ENCODE data around the gene SRP9.

The SRP9 gene

GRCh38 chr1:225777583-225778336 is at the start of gene SRP9:
Gene SRP9 (plus strand): TSS chr1:225777826. CDS start chr1:225777941, 115 bp downstream.
- peak; percentile 97 for DNase-seq

DNA sequence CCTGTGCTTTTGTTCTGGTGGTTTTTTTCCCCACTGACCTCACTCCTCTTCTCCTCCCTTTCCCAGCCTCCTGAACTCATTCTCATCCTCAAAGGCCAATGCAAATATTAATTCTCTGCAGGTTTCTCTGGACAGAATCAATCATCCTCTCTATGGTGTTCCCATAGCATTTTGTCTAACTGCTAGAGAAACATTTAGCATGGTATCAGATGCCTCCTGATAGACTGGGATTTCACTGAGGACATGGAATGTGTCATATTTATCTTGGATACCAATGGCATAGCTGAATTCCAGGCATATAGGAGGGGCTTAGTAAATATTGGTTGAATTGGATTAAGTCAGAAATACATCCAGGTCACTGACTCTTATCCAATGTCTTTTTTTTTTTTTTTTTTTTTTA is 46.1 kb upstream of the SRP9 start:
- no peak for DNase-seq

- no peak for DNase-seq
Observed at GRCh38 chr1:225733254-225733653, 44.4 kb upstream of the SRP9 start.

DNA sequence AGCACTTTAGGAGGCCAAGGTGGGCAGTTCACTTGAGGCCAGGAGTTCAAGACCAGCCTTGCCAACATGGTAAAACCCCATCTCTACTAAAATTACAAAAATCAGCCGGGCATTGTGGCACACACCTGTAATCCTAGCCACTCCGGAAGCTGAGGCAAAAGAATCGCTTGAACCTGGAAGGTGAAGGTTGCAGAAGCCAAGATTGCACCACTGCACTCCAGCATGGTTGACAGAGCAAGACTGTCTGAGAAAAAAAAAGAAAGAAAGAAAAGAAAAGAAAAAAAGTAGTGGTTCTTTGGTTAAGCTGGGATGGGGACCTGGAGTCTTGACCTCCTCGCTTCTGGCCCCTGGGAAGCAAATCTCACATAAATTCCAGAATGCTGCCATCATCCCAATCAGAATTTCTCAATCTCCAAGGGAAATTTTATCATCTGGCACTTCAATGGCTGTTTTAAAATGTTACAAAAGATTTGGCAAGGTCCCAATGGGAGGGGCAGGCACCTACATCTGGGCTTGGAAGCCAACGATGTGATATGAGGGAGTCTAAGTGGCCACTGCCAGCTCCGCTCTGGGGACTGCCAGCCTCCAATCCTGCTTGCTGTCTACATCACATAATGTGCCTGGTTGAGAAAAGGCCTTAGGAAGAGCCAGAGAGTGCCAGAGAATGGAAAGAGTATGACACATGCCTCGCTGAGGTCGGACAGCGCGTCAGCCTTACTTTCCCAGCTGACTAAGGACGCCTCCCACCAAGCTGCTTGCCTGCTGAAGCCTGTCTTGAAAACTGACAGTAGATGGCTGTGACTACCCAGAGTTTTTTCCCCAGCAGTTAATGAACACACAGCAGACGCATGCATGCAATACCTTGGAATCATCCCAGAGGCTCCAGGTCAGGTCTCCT is 42.1 kb upstream of the SRP9 start:
- no peak for DNase-seq

DNA sequence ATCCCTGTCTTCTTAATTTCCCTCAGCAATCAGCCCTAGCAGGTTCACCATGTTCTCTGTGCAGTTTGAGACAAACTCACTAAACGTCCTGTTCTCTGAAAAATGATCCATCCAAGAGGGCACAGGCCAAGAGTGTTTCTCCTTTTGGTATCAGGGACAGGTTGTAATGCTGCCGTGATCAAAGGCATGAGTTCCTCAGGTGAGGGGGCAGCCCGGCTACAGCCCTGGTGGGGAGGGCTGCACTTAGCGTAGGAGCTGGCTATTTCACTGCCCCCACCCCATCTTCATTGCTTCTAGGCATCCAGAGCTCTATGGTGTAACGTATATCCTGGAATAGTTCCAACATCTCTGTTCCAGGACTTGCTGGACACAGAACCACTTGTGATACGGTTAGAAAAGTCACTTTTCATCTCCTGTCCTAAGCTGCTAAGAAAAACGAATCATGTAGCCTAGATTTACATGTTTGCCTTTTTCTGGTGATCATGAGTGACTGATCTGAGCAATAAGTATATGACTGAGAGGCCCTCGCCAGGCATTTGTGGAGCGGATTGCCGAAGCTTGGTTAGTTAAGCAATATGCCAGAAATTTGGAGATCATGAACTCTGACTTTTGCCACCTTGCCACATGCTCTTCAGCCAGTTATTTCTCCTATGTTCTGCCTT is 41.1 kb upstream of the SRP9 start:
- DNase-seq: no peak

- DNase-seq: no peak
Observed at GRCh38 chr1:225737161-225737560, 40.5 kb upstream of the SRP9 start.

GRCh38 chr1:225737866-225738265 is 39.8 kb upstream of the SRP9 start:
- no peak for DNase-seq

DNA sequence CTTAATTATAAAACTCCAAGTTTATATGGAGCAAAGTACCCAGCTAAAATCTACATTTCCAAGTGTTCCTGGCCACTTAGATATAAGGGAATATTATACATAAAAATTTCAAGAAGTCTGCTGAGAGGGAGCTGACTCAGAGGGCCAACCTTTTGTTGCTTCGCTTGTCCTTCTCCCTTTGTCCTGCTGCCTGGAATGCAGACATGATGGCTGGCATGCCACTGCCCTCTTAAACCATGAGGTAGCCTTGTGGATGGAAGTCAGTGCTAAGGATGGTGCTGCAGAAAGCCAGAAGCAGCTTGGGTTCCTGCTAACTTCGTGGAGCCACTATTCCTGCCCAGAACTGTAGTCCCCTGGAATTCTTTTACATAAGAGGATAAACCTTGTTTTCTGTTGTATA is 38.9 kb upstream of the SRP9 start:
- no peak for DNase-seq

- DNase-seq: no peak
Observed at GRCh38 chr1:225739542-225740107, 38.0 kb upstream of the SRP9 start.

DNA sequence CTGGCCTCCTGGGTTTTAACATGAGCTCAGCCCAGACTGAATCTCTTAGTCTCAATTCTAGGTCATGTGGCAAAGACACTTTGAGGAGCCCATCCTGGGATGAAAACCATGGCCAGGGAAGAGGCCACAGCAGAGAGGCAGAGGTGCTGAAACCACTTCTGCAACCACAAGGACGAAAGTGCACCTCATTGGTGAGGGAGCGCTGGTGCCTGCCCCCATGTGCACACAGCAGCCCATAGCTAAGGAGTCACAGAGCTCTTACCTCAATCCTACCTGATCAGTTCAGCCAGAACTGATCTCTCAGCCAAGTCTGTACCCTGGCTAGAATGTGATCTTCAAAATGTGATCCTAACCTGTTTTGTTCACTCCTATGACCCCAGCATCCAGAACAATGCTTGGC is 32.9 kb upstream of the SRP9 start:
- DNase-seq: no peak

GRCh38 chr1:225745273-225745672 is 32.4 kb upstream of the SRP9 start:
- DNase-seq: no peak

GRCh38 chr1:225746361-225747179 is 31.1 kb upstream of the SRP9 start:
- DNase-seq: no peak

GRCh38 chr1:225747566-225747965 is 30.1 kb upstream of the SRP9 start:
- DNase-seq: no peak

DNA sequence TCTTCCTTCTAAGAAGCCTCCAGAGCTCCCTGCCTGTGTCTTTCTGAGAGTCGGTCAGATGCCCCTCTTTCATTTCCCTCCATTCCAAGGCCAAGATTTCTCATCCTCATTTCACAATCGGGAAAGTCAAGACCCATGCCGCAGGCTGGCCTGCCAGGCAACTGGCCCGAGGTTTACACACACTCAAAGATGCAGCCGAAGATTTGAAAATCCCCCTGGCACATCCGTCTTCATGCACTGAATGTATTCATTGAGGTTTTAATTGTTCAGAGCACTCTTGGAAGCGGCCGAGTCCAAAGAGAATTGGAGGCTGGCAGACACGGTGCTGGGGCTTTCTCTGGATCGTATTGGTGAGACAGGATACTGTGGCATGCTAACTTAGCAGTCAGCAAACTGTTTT is 29.1 kb upstream of the SRP9 start:
- DNase-seq: no peak

DNA sequence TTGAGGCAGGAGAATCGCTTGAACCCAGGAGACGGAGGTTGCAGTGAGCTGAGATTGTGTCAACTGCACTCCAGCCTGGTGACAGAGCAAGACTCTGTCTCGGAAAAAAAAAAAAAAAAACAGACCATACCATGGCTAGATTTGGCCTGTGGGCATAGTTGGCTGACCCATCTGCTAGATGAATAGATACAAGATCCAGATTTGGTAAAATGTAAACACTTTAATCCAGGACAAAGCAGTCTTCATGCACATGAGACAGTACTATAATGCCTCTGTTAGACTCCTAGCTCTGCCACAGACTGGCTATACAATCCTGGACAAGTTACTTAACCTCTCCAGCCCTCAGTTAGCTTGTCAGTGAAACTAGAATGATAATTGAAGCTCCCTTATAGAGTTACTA is 27.9 kb upstream of the SRP9 start:
- no peak for DNase-seq

- DNase-seq: no peak
Observed at GRCh38 chr1:225750420-225750819, 27.2 kb upstream of the SRP9 start.

DNA sequence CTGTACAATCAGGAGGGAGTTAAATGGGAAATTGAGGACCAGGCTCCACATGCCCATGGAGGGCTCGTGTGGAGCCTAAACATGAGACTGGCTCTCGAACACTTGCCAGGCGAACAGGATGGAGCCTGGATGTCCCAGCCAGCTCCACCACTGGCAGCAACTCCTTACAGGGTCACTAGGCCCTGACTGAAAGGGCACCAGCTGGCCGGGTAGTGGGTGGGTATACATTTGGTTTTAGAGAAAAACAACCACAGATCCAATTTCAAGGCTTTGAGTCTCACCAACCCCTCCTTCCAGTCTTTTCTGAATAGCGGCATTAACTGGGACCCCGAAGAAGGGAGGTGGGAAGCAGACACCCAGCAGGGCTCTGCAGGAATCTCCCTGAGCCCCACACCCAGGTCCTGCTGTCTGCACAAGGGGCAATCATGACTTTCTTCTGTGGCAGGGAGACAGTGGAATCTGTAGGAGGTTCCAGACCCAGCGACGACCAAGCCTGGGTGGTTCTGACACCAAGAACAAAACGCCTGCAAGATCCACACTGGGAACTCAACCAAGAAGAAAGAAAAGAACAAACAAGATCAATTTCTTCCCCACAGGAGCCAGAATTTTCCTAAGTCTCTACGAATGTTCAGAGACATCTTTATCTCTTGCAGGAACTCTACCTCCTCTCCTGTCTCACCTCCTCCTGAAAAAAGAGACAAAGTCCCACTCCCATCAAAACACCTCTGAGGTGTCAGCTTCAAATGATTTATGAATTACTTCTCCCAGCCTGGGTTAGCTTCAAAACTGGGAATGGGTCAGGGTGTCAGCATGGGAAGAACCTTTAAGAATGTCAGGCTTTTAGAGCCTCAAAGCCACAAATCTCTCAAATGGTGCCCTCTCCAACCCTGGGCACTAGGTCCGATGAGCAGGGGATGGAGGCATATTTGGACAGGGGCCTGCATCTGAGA is 26.5 kb upstream of the SRP9 start:
- no peak for DNase-seq

DNA sequence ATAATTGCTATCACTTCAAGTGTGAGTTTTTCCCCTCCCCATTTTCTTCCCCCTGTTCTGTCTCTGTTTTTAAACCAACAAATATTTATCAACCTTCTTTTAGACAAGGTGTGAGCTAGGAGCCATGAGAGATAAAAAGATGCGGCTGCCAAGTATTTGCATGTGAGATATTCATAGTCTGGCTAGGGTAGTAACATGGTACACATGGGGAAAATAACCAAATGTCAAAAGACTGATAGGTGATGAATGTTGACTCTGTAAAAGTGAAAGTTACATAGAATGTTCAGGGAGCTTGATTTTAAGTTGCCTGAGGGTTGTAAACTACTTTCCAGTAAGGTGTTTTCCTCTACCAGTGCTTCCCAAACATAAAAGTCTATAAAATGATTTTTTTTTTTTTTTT is 25.4 kb upstream of the SRP9 start:
- no peak for DNase-seq

GRCh38 chr1:225754940-225755641 is 22.5 kb upstream of the SRP9 start:
- no peak for DNase-seq

DNA sequence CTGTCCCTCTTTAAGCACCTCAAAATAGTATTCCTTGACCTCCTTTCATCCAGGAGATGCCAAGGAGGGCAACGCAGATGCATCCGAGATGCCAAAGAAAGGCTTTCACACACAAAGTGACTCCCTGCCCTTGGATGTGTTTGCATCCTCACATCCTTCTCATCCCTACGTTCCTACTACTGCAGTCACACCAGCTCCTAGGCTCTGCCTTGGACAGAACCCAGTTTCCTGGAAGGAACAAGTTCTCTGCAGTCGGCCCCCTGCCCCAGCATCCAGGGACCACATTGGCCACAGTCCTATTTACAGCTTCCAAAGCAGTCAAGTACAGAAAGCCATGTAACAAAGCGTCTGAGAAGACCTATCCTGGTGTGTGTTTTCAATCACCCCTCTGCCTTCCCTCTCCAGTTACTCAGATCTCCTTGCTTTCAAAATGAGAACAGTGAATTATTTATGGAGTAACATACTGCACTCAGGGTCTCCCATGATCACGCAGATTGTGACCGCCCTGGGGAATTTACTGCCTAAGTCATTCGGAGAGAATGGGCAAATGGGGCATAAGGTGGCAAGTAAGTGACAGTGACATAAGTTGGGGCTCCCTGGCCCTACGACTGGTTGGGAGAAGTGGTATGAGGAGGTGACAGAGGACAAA is 21.8 kb upstream of the SRP9 start:
- no peak for DNase-seq

All from SIG-M5 (cell line).